WTC11 (cell line): ENCODE data around the gene PEX26.

ENCODE experiments used
- NFYB ChIP-seq: sonication (generic); formaldehyde crosslinking; conservative IDR thresholded peaks from 2 replicates; pipeline ENCODE4 v1.8.0; 2022; ENCODE audit warnings: low read depth, missing genetic modification reagents
- ZNF671 ChIP-seq: fragments of 250-450 bp; sonication (Bioruptor Pico); IDR thresholded peaks from 2 replicates; pipeline ENCODE4 v1.8.0; 2021; ENCODE audit warnings: mild to moderate bottlenecking
- TF ChIP-seq, protein P1 (sequence below): fragments of 200-600 bp; IDR thresholded peaks from 2 replicates; pipeline ENCODE4 v1.8.0; 2022; ENCODE audit warnings: antibody characterized with exemption

DNA sequence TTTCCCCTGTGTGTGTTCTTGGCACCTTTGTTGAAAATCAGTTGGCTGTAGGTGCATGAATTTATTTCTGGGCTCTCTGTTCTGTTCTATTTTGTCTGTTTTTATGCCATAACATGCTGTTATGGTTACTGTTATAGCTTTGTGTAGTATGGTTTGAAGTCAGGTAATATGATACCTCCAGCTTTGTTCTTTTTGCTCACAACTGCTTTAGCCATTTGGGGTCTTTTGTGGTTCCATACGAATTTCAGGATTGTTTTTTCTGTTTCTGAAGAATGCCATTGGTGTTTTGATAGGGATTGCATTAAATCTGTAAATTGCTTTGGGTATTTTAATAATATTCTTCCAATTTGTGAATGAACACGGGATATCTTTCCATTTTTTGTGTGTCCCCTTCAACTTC, 4.7 kb downstream of the PEX26 start:
- TF ChIP-seq NFYB (CRISPR knock-in tag) (no peak), ZNF671 (CRISPR knock-in tag) (no peak)
- TF ChIP-seq, protein P1, sequence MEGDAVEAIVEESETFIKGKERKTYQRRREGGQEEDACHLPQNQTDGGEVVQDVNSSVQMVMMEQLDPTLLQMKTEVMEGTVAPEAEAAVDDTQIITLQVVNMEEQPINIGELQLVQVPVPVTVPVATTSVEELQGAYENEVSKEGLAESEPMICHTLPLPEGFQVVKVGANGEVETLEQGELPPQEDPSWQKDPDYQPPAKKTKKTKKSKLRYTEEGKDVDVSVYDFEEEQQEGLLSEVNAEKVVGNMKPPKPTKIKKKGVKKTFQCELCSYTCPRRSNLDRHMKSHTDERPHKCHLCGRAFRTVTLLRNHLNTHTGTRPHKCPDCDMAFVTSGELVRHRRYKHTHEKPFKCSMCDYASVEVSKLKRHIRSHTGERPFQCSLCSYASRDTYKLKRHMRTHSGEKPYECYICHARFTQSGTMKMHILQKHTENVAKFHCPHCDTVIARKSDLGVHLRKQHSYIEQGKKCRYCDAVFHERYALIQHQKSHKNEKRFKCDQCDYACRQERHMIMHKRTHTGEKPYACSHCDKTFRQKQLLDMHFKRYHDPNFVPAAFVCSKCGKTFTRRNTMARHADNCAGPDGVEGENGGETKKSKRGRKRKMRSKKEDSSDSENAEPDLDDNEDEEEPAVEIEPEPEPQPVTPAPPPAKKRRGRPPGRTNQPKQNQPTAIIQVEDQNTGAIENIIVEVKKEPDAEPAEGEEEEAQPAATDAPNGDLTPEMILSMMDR, result no peak
